ENCODE data around the gene TNS3.

The TNS3 gene

GRCh38 chr7:47381134-47381495, 200.8 kb downstream of the TNS3 start:
- Histone ChIP-seq H3K27me3 (ENCODE audit: insufficient read depth, poor library complexity, severe bottlenecking) (no peaks in the 10 kb centered on the region), H3K27ac (replicated peaks) (no peak overlapping the region), H3K4me3 (replicated peaks; ENCODE audit: insufficient read depth, low read length) (no peak overlapping the region)
- no peak for DNase-seq (ENCODE audit: low read depth in 1 of 2, low spot score in 1 of 2)
- TF ChIP-seq REST (IDR thresholded peaks at IDR 0.05; ENCODE audit: insufficient replicate concordance, low read depth) (no peak), POLR2AphosphoS5 (IDR thresholded peaks at IDR 0.05; ENCODE audit: low read depth) (no peak), SPI1 (IDR thresholded peaks at IDR 0.05; ENCODE audit: borderline replicate concordance, low read depth) (no peak), GABPA (IDR thresholded peaks at IDR 0.05; ENCODE audit: low read depth) (no peak), CTCF (IDR thresholded peaks at IDR 0.05; ENCODE audit: insufficient read depth, low read length) (no peak)

DNA sequence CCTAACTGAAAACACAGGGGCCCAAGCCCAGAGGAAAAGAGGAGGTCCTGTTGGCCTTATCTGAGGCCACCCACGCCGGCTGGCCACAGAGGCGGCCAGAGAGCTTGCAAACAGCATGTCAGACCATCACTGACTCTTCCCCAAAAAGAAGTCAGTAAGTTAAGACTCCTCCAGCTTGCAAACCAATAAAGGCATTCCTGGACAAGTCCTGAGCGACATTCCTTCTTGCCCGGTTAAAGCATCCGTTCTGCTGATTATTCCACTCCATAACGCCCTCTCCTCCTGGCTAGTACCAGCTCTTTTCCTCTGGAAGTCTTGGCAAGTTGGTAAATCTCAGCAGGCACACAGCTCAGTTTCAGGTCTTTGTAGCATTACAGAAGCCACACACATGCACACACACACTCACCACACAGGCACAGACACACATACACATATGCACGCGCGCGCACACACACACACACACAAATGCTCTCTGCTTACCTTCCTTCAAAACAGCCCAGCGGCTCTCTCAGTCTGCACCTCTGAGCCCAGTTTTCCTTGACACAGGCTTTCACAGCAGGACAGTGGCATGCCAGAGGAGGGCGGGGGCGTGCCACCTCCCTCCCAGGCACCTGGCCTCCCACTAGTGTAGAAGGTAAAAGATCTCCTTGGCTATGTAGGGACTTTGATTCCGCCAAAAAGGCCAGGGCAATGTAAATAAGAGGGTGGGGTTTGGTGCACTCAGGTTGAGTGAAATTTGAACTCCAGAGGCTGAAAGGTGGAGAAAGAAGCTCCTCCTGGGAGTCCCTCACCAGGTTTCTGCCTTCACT, 201.4 kb downstream of the TNS3 start:
- TF ChIP-seq CTCF (IDR thresholded peaks at IDR 0.05; ENCODE audit: insufficient read depth, low read length) (no peak), REST (IDR thresholded peaks at IDR 0.05; ENCODE audit: insufficient replicate concordance, low read depth) (no peak), POLR2AphosphoS5 (IDR thresholded peaks at IDR 0.05; ENCODE audit: low read depth) (no peak), SPI1 (IDR thresholded peaks at IDR 0.05; ENCODE audit: borderline replicate concordance, low read depth) (no peak), GABPA (IDR thresholded peaks at IDR 0.05; ENCODE audit: low read depth) (no peak)
- DNase-seq (ENCODE audit: low read depth in 1 of 2, low spot score in 1 of 2) = no peak
- H3K27ac ChIP-seq (replicated peaks) = no peak overlapping the region
- H3K27me3 ChIP-seq (ENCODE audit: insufficient read depth, poor library complexity, severe bottlenecking) = no peaks in the 10 kb centered on the region
- H3K4me3 ChIP-seq (replicated peaks; ENCODE audit: insufficient read depth, low read length) = no peak overlapping the region

DNA sequence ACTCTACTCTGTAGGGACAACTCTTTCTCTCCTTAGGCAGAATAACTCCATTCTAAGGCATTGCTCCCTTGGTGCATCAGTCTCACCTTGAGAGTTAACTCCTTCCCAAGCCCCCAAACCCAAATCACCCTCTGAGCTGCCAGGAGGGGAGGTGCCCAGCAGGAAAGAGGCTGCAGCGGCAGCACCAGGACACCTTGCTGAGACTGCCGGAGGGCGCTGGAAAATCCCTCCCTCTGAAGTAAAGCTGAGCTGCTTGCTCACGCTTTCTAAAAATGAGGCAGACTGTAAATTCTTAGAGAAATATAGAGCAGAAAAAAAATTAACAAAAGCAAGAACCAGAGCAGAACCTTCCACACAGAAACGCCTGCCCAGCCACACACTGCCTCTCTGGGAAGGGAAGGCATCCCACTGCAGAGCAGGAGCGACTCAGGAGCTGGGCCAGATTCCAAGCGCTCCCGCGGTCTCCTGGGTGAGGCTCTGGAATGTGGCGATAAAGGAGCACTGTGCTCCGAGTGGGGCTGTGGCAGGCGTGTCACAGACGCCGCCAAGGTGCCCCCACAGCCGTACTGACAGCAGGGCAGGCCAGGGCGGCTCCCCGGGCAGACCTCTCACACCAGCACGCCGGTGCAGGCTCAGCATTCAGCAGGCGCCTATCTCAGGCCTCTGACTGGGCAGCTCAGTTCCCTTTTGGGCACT, 202.1 kb downstream of the TNS3 start:
- Histone ChIP-seq H3K4me3 (replicated peaks; ENCODE audit: insufficient read depth, low read length) (no peak overlapping the region), H3K27me3 (ENCODE audit: insufficient read depth, poor library complexity, severe bottlenecking) (no peaks in the 10 kb centered on the region), H3K27ac (replicated peaks) (no peak overlapping the region)
- no peak for DNase-seq (ENCODE audit: low read depth in 1 of 2, low spot score in 1 of 2)
- no peak for TF ChIP-seq CTCF (IDR thresholded peaks at IDR 0.05; ENCODE audit: insufficient read depth, low read length)
- no peak for TF ChIP-seq REST (IDR thresholded peaks at IDR 0.05; ENCODE audit: insufficient replicate concordance, low read depth)
- no peak for TF ChIP-seq SPI1 (IDR thresholded peaks at IDR 0.05; ENCODE audit: borderline replicate concordance, low read depth)
- TF ChIP-seq POLR2AphosphoS5 (IDR thresholded peaks at IDR 0.05; ENCODE audit: low read depth) = no peak
- no peak for TF ChIP-seq GABPA (IDR thresholded peaks at IDR 0.05; ENCODE audit: low read depth)

Measured in HL-60 (cell line).